Smooth muscle cell (in vitro differentiated cells): ENCODE data around the gene IGSF21. TPM values are rescaled to one million over a fixed set of nuclear protein-coding genes. Genes with fewer than 3 reads are reported as not detected.

Experiments
- DNase-seq: peaks from one replicate; lab custom pipeline; 2025; ENCODE audit not compliant: unreplicated experiment; lab: John Stamatoyannopoulos, UW
- H2AFZ ChIP-seq: fragments of 200-600 bp; sonication (generic); 2 replicates; pipeline ENCODE4 v1.6.0; 2016; ENCODE audit warnings: antibody characterized with exemption, low read depth, mild to moderate bottlenecking
- H3F3A ChIP-seq: fragments of 200-600 bp; sonication (generic); 2 replicates; pipeline ENCODE4 v1.6.0; 2017; ENCODE audit warnings: antibody characterized with exemption, low read depth
- H3K27ac ChIP-seq: fragments of 200-600 bp; sonication (generic); 2 replicates; pipeline ENCODE4 v1.5.1; 2016; ENCODE audit warnings: low read depth, mild to moderate bottlenecking
- H3K27me3 ChIP-seq: fragments of 200-600 bp; sonication (generic); 2 replicates; pipeline ENCODE4 v1.6.1; 2016; ENCODE audit warnings: low read depth, mild to moderate bottlenecking
- H3K36me3 ChIP-seq: fragments of 200-600 bp; sonication (generic); 2 replicates; pipeline ENCODE4 v1.5.1; 2016; ENCODE audit warnings: low read depth
- H3K4me1 ChIP-seq: fragments of 200-600 bp; sonication (generic); 2 replicates; pipeline ENCODE4 v1.5.1; 2016; ENCODE audit warnings: low read depth
- H3K4me2 ChIP-seq: fragments of 200-600 bp; sonication (generic); 2 replicates; pipeline ENCODE4 v1.6.0; 2016; ENCODE audit warnings: mild to moderate bottlenecking
- H3K4me3 ChIP-seq: fragments of 200-600 bp; sonication (generic); 2 replicates; pipeline ENCODE4 v1.5.1; 2016; ENCODE audit warnings: mild to moderate bottlenecking
- H3K79me2 ChIP-seq: fragments of 200-600 bp; sonication (generic); 2 replicates; pipeline ENCODE4 v1.6.0; 2016; ENCODE audit warnings: low read depth, mild to moderate bottlenecking
- H3K9ac ChIP-seq: fragments of 200-600 bp; sonication (generic); 2 replicates; pipeline ENCODE4 v1.6.0; 2016; ENCODE audit warnings: low read depth
- H3K9me3 ChIP-seq: fragments of 200-600 bp; sonication (generic); replicated peaks from 2 replicates; pipeline ENCODE4 v1.5.1; 2016; ENCODE audit warnings: low read depth
- H4K20me1 ChIP-seq: fragments of 200-600 bp; sonication (generic); 2 replicates; pipeline ENCODE4 v1.6.0; 2016; ENCODE audit warnings: low read depth
- WGBS: methylation state at CpG from one replicate; pipeline ENCODE4 v1.1.7; 2016; ENCODE audit warnings: low lambda C conversion rate; 5-methylcytosine and 5-hydroxymethylcytosine counted together
- polyA plus RNA-seq: library from polyadenylated mRNA; unstranded; fragments of >200 nt; fragmentation: Nextera tagmentation; extraction: Ambion mirVana; gene quantifications from 2 replicates; pipeline ENCODE4 v1.2.1, GENCODE V29; 2016
- total RNA-seq: library from RNA; depleted of rRNA; stranded (reverse); fragments of >200 nt; gene quantifications from 2 replicates; pipeline ENCODE4 v1.2.3, GENCODE V29; 2014
- TF ChIP-seq, protein P1 (sequence below): fragments of 200-600 bp; sonication (generic); IDR thresholded peaks from 2 replicates; pipeline ENCODE4 v1.5.1; 2017; ENCODE audit warnings: borderline replicate concordance, mild to moderate bottlenecking, antibody characterized with exemption; ENCODE audit not compliant: insufficient read depth, poor library complexity, severe bottlenecking

The IGSF21 gene
- total and polyA plus RNA-seq, 2 experiments from 2014 or later: not detected

DNA sequence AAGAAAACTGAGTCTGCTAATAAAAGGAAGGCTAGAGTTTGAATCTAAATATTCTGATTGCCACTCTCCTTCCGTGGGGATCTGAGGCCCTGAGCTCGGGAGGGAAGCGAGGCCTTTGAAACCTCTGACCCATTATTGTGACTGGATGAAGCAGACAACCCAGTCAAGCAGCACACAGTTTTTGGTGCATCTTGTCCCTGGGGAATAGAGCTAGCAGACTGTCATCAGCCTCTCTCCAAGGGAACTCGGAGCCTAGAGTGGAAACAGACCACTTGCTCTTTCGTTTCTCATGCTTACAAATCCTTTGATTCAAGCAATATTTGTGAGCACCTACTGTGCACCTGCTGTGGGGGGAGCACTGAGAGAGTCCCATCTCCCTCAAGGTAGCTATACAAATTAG is 240.0 kb downstream of the IGSF21 start:
- no peaks in the 10 kb centered on the region for H3K27me3 ChIP-seq
- peaks cover 3% of the 10 kb centered on the region for H3K4me1 ChIP-seq
- no peak overlapping the region for H3K4me3 ChIP-seq
- no peaks in the 10 kb centered on the region for H3K79me2 ChIP-seq
- WGBS: 86% methylated on average over 5 of the region's 5 CpGs
- no peaks in the 10 kb centered on the region for H3F3A ChIP-seq
- no peak overlapping the region for H3K4me2 ChIP-seq
- H2AFZ ChIP-seq: no peak overlapping the region
- no peaks in the 10 kb centered on the region for H3K9me3 ChIP-seq
- no peak overlapping the region for H3K9ac ChIP-seq
- no peak for DNase-seq
- no peak overlapping the region for H3K27ac ChIP-seq
- no peaks in the 10 kb centered on the region for H3K36me3 ChIP-seq
- TF ChIP-seq, protein P1, sequence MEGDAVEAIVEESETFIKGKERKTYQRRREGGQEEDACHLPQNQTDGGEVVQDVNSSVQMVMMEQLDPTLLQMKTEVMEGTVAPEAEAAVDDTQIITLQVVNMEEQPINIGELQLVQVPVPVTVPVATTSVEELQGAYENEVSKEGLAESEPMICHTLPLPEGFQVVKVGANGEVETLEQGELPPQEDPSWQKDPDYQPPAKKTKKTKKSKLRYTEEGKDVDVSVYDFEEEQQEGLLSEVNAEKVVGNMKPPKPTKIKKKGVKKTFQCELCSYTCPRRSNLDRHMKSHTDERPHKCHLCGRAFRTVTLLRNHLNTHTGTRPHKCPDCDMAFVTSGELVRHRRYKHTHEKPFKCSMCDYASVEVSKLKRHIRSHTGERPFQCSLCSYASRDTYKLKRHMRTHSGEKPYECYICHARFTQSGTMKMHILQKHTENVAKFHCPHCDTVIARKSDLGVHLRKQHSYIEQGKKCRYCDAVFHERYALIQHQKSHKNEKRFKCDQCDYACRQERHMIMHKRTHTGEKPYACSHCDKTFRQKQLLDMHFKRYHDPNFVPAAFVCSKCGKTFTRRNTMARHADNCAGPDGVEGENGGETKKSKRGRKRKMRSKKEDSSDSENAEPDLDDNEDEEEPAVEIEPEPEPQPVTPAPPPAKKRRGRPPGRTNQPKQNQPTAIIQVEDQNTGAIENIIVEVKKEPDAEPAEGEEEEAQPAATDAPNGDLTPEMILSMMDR: no peak
- no peaks in the 10 kb centered on the region for H4K20me1 ChIP-seq

DNA sequence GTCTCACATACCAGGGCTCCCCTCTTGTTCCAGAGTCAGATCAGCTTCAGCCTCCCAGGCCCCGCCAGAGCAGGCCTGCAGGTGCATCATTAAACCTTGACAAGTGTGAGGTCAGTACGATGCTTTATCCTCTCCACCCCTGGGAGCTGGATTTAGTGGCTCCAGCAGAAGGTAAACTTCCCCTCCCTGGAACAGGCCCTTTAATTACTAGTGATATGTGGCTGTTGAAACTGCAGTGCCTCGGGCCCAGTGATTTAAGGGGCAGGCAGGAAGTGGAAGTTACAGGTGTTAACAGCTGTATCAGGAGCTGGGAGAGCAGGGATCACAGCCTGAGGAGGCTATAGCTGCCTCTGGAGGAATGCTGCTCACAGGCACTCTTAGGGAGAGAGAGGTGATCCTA is 240.8 kb downstream of the IGSF21 start:
- Histone ChIP-seq H3F3A (no peaks in the 10 kb centered on the region), H3K27ac (no peak overlapping the region), H3K36me3 (no peaks in the 10 kb centered on the region), H2AFZ (no peak overlapping the region), H3K9me3 (no peaks in the 10 kb centered on the region), H4K20me1 (no peaks in the 10 kb centered on the region), H3K79me2 (no peaks in the 10 kb centered on the region), H3K4me3 (no peak overlapping the region), H3K4me1 (peaks cover 3% of the 10 kb centered on the region), H3K27me3 (no peaks in the 10 kb centered on the region), H3K4me2 (no peak overlapping the region), H3K9ac (no peak overlapping the region)
- whole genome bisulfite sequencing: 55% methylated on average over 3 of the region's 3 CpGs
- no peak for DNase-seq
- TF ChIP-seq, protein P1: no peak

DNA sequence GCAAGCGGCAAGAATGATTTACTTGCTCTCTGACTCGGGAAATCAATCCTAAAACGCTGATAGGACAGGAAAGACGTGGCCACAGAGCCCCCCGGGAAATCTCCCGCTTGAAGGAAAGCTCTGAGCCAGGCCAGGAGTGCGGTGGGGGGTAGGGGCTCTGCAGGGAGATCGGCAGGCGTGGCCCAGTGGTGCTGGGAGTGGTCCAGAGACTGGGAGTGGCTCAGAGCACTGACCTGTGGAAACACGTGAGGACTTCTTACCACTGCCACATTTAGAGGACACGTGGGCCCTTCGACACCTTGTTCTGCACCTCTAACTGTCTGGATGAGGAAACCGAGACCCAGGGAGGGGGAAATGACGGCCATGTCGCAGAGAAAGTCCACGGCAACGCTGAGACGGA is 243.1 kb downstream of the IGSF21 start:
- H3K27me3 ChIP-seq: no peaks in the 10 kb centered on the region
- H3F3A ChIP-seq: no peaks in the 10 kb centered on the region
- H3K4me3 ChIP-seq: no peak overlapping the region
- no peaks in the 10 kb centered on the region for H3K4me1 ChIP-seq
- H4K20me1 ChIP-seq: no peaks in the 10 kb centered on the region
- TF ChIP-seq, protein P1: no peak
- no peak for DNase-seq
- no peak overlapping the region for H3K4me2 ChIP-seq
- H3K9me3 ChIP-seq: no peaks in the 10 kb centered on the region
- H3K79me2 ChIP-seq: no peaks in the 10 kb centered on the region
- H3K27ac ChIP-seq: no peak overlapping the region
- no peak overlapping the region for H2AFZ ChIP-seq
- H3K9ac ChIP-seq: no peak overlapping the region
- 86% methylated on average over 18 of the region's 18 CpGs for WGBS
- H3K36me3 ChIP-seq: no peaks in the 10 kb centered on the region

DNA sequence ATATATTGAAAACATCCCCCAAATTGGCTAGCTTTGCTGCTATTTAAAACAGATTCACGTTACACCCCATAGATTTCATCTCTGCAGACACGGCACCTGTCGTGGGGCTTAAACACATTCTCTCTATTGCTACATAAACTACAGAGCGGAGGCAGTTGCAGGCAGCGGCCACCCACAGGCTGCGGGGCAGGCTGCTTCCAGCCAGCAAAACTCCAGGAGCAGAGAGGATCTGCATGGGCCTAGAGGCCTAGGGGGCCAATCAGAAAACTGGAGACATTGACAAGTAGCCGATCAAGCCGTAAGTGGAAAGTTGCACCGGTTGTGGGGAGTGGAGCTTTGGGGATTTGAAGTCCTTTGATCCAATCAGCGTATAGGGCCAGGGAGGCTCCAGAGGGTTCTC is 244.1 kb downstream of the IGSF21 start:
- Histone ChIP-seq H2AFZ (no peak overlapping the region), H3K9ac (no peak overlapping the region), H3F3A (no peaks in the 10 kb centered on the region), H3K27me3 (no peaks in the 10 kb centered on the region), H3K79me2 (no peaks in the 10 kb centered on the region), H4K20me1 (no peaks in the 10 kb centered on the region), H3K36me3 (no peaks in the 10 kb centered on the region), H3K4me3 (no peak overlapping the region), H3K27ac (no peak overlapping the region), H3K4me2 (no peak overlapping the region), H3K4me1 (no peaks in the 10 kb centered on the region), H3K9me3 (no peaks in the 10 kb centered on the region)
- 85% methylated on average over 10 of the region's 10 CpGs for WGBS
- TF ChIP-seq, protein P1: no peak
- DNase-seq: no peak
